ENCODE results near the gene MCC. TPM values are rescaled to one million over a fixed set of nuclear protein-coding genes. Genes with fewer than 3 reads are reported as not detected.

The MCC gene
- total RNA-seq, 1 experiment from 2014 or later: 7.6 TPM

DNA sequence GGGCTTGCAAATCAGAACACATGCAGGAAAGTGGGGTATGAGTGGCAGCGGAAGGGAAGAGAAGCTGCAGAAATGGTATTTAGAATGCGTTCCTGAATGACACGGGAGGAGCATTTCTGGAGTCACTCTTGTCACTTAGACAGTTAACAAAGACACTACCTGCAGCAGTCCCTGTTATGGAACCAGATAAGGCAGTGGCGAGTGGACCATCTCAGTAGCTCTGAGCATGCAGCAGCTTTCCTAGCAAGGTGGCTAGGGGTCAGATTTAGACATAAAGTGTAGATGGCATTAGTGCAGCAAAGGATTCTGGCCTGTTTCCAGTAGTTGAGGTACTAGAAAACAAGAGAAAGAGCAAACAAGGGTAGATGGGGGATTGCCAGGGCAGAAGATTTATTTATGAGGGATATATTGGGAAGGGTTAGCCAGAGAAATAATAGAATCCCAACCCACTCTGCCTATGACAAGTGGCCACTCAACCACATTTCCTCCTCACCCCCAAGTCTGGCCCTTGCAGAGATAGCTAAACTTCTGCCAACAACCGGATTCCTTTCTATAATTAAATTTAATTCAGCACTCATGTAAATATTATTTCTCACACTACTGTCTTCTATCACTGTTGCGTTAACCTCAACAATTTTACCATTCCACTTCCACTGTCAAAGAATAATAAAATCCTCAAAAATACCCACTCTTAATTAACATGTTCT lies 310.0 kb downstream of the MCC start:
- no peak overlapping the region for H3K56ac ChIP-seq (ENCODE audit: insufficient read length, low read depth, low read length)
- H3K36me3 Mint-ChIP-seq (ENCODE audit: insufficient read depth in 1 of 3, low read depth in 3 of 3): no peaks in the 10 kb centered on the region; a peak in 1 of 7 replicates
- H2BK120ac ChIP-seq (ENCODE audit: low read depth, low read length, poor library complexity, severe bottlenecking): no peak overlapping the region
- H3K18ac ChIP-seq (ENCODE audit: insufficient read length, low read depth, low read length): no peak overlapping the region
- H4K5ac ChIP-seq (ENCODE audit: insufficient read length, low read depth, low read length): no peak overlapping the region
- no peaks in the 10 kb centered on the region for H3K9me3 ChIP-seq (ENCODE audit: control insufficient read depth, low read depth, low read length)
- no peak overlapping the region for H3K4ac ChIP-seq (ENCODE audit: low read depth, low read length)
- H3K27me3 Mint-ChIP-seq (ENCODE audit: low read depth): no peaks in the 10 kb centered on the region
- peaks cover 7% of the 10 kb centered on the region; the same call in 1 of the 2 replicates for H3K4me1 ChIP-seq (ENCODE audit: insufficient read depth, low read length)
- no peak overlapping the region for H4K91ac ChIP-seq (ENCODE audit: insufficient read length, low read depth, low read length)
- H3T11ph ChIP-seq (ENCODE audit: low read length): no peak overlapping the region
- H2BK15ac ChIP-seq (ENCODE audit: low read depth, low read length): no peak overlapping the region
- TF ChIP-seq, protein P1, sequence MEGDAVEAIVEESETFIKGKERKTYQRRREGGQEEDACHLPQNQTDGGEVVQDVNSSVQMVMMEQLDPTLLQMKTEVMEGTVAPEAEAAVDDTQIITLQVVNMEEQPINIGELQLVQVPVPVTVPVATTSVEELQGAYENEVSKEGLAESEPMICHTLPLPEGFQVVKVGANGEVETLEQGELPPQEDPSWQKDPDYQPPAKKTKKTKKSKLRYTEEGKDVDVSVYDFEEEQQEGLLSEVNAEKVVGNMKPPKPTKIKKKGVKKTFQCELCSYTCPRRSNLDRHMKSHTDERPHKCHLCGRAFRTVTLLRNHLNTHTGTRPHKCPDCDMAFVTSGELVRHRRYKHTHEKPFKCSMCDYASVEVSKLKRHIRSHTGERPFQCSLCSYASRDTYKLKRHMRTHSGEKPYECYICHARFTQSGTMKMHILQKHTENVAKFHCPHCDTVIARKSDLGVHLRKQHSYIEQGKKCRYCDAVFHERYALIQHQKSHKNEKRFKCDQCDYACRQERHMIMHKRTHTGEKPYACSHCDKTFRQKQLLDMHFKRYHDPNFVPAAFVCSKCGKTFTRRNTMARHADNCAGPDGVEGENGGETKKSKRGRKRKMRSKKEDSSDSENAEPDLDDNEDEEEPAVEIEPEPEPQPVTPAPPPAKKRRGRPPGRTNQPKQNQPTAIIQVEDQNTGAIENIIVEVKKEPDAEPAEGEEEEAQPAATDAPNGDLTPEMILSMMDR (conservative IDR thresholded peaks at IDR 0.05): no peak
- H2BK5ac ChIP-seq (ENCODE audit: insufficient read length, low read length): no peak overlapping the region
- H2AFZ ChIP-seq (ENCODE audit: low read length): no peak overlapping the region
- H3K27ac Mint-ChIP-seq: no peak overlapping the region; a peak in 2 of 7 replicates
- H2BK20ac ChIP-seq (ENCODE audit: low read depth, low read length, poor library complexity, severe bottlenecking): no peak overlapping the region
- no peak overlapping the region for H4K8ac ChIP-seq (replicated peaks; ENCODE audit: insufficient read length, low read depth, low read length)
- WGBS (ENCODE audit: extremely low coverage, insufficient read length, low lambda C conversion rate): 100% methylated on average over 1 of the region's 6 CpGs
- DNase-seq: no peak
- H3K9me3 Mint-ChIP-seq: no peaks in the 10 kb centered on the region
- no peak overlapping the region for H3K27ac ChIP-seq (ENCODE audit: insufficient read length, low read depth, low read length)
- H3K79me1 ChIP-seq (ENCODE audit: insufficient read depth, low read depth, low read length, poor library complexity, severe bottlenecking): no peaks in the 10 kb centered on the region
- no peak overlapping the region for H2BK12ac ChIP-seq (ENCODE audit: insufficient read length, low read depth, low read length)
- peaks cover 19 to 29% of the 10 kb centered on the region in 2 experiments for H3K4me1 Mint-ChIP-seq
- H3K27me3 ChIP-seq (ENCODE audit: insufficient read depth, low read length): no peaks in the 10 kb centered on the region
- no peak overlapping the region for H3K4me2 ChIP-seq (ENCODE audit: insufficient read depth, insufficient read length, low read length)
- H4K20me1 ChIP-seq (ENCODE audit: control insufficient read depth, insufficient read depth, insufficient read length): no peaks in the 10 kb centered on the region
- no peaks in the 10 kb centered on the region for H3K23me2 ChIP-seq (ENCODE audit: insufficient read length, low read depth, low read length, poor library complexity, severe bottlenecking)
- no peak overlapping the region for H3K9ac ChIP-seq (ENCODE audit: extremely low read depth, insufficient read length, low read length)
- no peak overlapping the region for H2AK5ac ChIP-seq (ENCODE audit: insufficient read length, low read length)
- H3K23ac ChIP-seq (ENCODE audit: insufficient read length, low read depth, low read length): no peak overlapping the region
- no peak overlapping the region for H3K14ac ChIP-seq (ENCODE audit: insufficient read depth, low read length)
- H3K79me2 ChIP-seq (ENCODE audit: insufficient read depth, low read length): no peaks in the 10 kb centered on the region
- H3K4me3 Mint-ChIP-seq: no peak overlapping the region

All from H9 (cell line).